ENCODE measurements around the gene OR2A1.
"Not testable (repeated sequence)": the region's sequence is repeated elsewhere in the genome, so short reads cannot be mapped to it uniquely, and the experiment has no call there.

- TF ChIP-seq CTCF, POLR2A (IDR thresholded peaks at IDR 0.05): not testable (repeated sequence)
Observed at GRCh38 chr7:144275281-144275680, 36.9 kb upstream of the OR2A1 start.

Measured in adrenal gland (tissue), 5 donors.